HG02885 (cell line): ENCODE results near the gene IMMT.
A peak's percentile ranks its signal among the peaks of the same experiment; 100 is the strongest.

ENCODE experiments used
- ATAC-seq: cut with Tn5 transposase; IDR thresholded peaks from one replicate; pipeline ENCODE4 v1.9.1; 2021; ENCODE audit warnings: mild to moderate bottlenecking; ENCODE audit not compliant: unreplicated experiment, poor library complexity

The IMMT gene

DNA sequence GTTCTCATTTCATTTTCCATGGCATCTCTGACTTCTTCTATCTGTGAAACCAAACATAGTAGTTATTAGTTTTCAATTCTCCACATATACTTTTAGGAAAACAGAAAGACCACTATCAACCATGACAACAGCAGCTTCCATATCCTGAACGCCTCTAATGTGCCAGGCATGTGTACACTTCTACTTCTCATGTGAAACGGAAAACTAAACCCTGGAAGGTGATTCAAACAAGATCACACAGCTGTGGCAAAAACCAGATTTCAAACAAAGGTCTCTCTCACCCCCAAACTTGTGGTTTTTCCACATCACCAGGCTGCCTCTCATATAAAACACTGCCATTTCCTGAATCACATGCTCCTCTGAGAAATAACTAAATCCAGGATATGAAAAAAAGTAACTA is 47.5 kb downstream of the IMMT start:
- no peak for ATAC-seq

DNA sequence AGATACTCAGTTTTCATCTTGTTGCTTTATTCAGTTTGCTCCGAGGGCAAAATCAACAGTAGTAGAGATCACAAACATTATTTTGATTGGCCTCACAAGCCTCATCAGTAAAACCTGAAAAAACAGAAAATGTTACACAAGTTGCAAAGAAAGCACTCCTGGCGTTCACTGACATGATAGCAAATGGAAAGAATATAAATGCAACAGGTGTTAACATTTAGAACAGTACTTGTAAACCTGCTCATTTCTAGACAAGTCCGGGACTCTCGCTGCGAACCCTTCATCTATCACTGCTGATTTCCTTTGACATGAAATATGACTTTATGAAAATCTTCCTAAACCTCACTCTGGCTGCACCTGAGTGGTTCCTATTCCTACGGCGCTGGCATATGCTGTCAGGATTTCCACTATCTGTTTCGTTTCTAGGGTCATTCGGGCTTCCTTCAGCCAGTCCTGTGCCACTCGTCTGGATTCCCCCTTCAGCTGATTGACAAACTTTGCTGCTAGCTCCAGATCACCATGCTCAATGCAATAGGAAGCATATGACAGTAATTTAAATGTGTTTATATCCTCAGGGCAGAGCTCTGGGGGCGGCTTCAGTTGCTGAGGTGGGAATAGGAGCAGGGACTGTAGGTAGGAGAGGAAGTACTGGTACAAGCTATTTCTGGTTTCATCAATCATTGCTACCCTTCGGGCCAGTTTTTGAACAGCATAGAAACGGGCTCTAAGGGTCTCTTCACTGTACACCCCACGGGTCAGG is 51.2 kb downstream of the IMMT start:
- no peak for ATAC-seq

DNA sequence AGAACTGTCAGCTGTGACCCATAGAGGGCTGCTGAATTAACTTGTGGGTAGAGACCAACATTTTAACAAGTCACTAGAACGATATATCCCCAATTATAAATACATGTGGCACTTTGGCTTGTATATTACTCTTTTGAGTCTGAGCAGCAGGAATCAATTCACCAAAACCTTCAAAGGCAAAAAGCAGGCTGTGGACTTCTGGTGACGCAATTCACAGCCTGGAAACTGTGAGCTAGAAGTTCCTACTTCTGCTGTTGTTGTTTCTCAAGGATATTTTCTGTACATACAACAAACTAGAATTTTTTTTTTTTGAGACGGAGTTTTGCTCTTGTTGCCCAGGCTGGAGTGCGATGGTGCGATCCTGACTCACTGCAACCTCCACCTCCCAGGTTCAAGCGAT is 52.0 kb downstream of the IMMT start:
- ATAC-seq: no peak

DNA sequence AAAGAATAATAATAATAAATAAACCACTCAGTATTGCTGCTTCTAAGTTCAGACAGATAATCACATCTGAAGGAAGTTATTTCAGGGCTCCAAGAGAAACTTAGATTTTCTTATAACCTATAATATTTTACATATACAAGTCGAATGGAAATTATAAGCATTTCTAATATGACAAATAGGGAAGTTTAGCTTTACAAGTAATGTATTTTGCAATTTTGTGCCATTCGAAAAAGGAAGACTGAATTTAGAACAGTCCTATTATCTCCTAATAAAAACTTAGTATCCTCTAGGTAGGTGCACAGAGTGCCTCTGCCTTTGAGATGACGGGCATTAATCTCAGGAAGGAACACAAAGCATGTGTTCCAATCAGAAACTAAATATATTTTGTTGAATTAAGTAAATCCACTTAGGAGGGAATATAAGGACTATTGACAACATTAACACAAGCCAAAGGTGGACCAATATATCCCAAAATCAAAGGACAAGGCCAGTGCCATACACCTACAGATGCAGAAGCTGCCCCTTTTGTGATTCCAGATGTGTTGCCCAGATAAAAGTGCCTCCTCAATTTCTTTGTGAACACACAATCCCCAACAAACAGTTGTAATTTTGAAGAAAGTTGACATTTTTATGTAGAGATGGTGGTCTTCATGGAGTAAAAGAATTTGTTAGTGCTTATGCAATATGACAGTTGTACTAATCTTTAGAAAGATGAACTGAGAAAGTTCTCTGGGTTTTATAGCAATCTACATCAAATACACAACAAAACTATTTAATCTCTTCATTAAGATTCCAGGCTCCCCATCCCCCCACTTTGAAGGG is 52.6 kb downstream of the IMMT start:
- no peak for ATAC-seq

DNA sequence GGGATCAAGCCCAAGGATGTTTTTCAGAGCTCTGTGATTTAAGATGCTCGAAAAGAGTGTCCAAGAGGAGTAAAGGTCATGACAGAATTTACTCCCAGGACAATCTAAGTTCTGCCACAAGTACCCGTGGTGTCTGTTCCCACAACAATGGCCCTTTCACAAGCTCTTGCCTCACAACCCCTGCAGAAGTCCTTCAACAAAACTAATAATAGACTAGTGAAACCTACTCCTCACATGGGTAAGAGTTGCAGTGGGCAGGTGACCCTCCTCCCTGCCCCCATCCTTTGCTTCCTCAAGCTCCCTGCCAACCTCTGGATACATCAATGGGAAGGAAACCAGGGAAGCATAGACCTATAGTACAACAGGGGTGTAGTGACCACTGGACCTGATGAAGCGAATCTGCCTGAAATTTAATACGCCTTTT is 54.3 kb downstream of the IMMT start:
- ATAC-seq: no peak

DNA sequence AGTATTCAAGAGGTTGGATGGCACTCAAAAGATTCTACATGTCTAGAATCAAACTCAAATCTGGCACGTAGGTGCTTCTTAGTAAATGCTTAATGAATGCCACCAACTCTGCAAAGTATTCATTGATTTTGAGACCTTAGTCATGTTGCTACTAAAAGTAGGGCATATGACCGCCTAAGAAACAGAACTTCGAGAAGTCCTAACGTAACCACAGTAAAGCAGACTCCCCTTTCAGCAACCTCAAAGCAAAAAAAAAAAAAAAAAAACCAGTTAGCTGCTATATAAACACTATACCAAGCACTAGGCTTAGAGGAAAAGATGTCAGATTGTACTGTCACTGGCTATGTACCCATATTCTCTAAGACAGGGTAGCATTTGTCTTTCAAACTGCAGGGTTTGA is 55.3 kb downstream of the IMMT start:
- ATAC-seq: no peak

DNA sequence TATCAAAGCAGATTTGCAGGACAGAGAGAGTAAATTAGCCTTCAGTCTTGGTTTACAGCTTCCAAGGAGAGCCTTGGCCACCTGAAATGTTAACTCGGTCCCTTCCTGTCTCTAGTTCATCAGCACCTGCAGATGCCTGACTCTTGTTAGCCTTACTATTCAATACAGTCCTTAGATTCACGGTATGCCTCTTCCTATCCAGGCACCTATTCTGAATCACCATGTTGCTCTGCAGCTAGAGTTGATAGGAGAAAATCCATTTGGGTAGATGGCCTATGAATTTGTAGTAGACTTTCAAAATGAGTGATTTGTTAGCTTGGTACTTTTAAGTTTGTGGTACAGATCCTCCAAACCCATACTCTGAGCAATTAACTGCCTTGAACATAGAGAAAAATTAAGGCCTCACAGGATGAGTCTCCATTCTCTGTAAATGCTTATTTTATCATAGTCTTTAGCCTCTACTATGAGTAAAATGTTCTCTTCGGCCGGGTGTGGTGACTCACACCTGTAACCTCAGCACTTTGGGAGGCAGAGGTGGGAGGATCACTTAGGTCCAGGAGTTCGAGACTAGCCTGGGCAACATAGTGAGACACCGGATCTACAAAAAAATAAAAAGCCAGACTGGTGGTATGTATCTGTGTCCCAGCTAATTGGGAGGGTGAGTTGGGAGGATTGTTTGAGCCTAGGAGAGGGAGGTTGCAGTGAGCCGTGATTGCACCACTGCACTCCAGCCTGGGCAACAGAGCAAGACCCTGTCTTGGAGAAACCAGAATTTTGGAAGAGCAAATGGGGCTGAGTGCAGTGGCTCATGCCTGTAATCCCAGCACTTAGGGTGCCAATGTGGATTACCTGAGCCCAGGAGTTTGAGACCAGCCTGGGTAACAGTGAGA is 56.3 kb downstream of the IMMT start:
- no peak for ATAC-seq

DNA sequence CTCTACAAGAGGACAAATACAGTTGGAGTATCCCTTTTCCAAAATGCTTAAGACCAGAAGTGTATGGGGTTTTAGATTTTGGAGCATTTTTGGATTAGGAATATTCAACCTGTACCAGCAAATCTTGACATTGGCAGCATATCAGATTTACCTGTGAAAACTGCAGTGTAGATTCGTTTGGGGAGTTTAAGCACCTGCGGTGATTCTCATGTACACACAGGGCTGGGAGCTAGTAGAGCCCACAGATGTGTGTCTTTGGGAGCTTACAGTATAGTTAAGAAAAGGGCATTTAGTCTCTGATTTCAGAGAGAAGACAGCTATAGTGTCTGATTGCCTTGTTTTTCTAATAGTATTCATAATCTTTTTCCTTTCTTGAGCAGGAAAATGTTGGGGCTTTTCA is 59.1 kb downstream of the IMMT start:
- ATAC-seq: no peak

DNA sequence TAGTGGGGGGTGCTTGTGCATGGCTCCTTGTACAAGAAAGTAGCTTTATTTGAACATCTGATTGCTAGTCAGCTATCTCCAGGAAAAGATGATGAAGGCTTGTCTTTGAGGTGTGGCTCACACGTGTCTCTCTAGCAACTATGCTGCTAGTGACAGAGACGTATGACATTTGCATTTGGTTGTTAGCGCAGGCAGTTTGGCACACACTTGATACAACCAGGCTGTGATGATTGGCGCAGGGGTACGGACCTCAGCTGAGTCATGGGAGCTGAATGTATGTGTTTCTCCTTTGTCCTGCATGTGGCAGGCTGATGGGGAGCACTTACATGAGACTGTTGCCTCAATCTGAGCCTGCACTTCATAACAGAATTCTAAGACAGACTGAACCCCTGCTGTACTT is 59.6 kb downstream of the IMMT start:
- ATAC-seq: no peak

DNA sequence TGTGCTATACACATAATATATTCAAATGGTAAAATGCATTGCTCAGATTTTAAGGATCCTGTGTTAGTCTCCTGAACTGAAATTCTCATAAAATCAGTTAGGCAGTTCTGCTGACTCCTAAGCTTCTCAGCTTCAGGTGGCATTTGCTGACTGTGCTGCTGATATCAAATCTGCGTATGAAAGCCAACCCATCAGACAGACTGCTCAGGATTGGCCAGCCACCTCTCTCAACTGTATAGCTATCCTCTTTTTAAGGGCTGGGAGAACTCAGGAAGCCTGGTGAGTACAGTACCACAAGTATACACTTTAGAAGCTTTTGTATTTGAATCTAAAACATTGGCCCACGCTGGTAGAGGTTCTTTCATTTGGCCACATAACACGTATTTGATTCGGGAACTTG is 60.6 kb downstream of the IMMT start:
- ATAC-seq: no peak

DNA sequence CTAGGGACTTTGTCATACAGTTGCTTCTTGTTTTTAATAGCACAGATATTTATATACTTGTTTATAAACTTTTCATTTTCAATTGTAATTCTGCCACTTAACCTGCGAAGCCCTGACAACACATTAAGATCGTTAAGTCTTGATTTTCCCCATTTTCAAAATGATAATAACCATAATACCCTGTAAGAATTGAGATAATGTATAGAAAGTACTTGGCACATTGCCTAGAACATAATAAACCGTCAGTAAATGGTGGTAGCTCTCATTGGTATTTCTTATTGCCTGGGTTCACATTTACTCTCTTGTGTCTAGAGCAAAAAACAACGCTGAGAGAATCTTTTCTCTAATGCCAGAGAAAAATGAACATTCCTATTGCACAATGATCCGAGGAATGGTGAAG is 70.6 kb downstream of the IMMT start:
- no peak for ATAC-seq

DNA sequence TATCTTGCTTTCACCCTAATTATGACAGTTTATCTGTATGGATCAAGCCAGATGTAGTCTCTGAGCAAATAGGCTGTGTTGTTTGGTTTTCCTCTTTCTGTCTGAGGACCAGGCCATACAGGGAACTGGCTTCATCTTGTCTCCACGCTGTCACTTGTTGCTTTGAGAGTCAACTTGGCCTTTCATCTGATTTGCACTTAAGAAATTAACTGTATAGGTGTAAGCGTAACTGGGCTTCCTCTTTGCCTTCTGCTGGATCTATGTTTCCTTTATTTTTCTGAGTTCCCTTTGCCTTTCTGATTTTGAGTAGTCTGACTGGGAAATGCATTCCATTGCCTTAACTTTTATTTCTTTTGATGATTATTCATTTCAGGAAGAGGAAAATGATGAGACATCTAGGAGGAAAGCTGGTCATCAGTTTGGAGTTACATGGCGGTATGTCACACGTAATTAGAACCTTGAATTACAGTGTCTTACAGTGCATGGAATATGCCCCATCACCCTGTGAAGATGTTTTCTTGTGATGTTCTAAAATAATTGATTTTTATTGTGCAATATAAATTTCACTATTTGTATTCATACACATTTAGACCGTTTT is 71.8 kb downstream of the IMMT start:
- ATAC-seq: no peak

DNA sequence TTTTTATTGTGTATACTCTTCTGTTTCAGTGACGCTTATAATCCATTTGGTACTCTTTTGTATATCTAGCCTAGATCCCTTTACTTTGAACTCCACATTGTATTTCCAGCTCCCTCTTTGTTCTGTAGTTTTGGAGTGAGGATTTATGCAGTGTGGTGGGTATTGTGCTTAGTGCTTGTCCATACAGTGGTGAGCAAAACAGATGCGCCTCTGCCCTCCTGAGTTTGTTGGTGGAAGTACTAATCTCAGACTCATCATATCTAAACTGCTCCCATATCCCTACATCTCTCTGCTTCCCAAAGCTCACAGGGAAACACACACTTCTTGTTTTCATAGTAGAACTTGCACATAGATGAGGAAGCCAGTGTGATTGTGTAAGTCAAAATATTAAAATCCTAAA is 77.1 kb downstream of the IMMT start:
- no peak for ATAC-seq

DNA sequence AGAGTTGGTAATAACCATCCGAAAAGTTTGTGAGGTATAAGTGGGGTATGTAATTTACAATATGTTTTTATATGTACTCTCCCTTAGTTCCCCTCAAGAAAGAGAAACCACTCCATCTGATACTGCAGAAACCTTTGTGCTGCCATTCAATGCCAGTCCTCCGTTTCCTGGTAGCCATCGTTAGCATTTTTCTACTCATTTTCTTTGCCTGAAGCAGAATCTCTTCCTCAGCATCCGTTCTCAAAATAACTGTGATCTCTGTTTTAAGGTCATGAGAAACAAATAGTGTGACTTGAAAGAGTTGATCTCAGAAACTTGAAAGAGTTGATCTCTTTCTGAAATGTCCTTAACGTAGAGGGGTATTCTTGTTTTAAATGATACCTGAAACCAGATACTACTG is 88.2 kb downstream of the IMMT start:
- ATAC-seq: no peak

DNA sequence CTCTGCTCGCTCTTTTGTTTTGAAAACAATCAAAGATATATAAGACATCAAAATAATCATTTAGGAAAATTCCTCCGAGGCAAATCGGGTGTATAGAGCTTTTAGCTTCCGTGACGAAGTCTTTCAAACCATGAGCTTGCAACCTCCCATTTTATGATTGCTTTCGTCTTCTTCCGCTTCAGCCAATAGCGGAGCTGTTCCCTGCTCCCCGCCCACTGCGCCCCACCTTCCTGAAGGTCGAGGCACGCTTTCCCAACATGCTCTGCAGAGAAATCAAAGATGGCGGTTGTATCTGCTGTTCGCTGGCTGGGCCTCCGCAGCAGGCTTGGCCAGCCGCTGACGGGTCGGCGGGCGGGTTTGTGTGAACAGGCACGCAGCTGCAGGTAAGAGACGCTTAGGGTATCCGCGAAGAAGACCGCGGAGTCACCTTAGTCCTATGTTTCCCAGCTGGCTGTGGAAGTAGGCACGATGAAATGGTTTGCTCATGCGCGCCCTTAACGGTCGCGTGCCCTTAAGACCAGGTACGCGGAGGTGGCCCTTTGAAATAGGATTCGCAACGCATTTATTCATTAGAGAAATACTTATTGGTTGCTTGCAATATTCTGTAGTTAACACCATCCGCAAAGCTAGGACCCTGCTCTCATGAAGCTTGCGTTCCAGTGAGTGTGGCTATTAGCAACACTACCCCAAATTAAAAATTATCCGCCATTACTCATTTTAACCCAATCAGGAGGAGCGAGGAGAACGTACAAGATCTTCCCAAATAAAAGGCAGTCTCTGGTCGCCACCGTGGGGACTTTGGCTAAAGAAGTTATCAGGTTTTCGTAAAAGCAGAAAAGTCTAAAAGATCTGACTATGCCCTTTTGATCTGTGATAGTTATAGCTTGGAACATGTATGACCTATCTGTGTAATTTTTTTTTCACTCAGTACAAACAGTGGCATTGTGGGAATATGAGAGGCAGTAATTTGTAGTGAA is 89.0 kb downstream of the IMMT start, which contains the start of gene PTCD3:
Gene PTCD3 (plus strand): TSS at position 267 of the 977 bp plus-strand sequence. CDS start 13 bp downstream, at position 280.
- peak; percentile 91 for ATAC-seq

DNA sequence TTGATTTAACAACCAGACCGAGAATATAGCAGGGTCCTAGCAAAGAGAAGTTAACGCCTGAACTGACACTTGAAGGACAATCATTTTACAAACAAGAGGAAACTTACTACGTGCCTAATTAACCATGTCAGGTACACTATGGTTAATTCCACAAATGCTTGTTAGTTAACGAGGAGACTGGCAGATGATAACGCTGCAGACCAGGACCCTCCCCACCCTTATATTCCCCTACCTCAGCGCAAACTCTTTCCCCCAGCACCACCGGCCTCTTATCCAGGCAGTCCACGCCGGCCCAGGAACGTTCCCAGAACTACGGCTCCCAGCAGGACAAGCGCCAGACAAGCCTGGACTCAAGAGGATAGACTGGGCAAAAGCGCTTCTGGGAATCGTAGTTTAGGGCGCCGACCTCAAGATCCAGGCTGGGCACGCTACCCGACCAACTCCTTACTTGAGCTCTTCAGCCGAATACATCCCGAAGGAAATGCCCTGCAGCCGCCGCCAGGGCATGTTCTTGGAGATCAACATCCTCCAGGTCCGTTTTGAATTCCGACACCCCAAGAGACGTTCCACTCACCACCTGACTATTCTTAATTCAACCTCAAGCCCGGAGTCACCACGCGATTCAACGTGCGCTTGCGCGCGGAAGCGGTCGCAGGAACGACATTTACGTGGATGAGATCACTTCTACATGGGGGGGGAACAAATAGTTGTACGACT is 89.9 kb downstream of the IMMT start, which contains the start of gene POLR1A:
Gene POLR1A (minus strand): TSS at position 635 of the 717 bp plus-strand sequence. CDS start 110 bp downstream, at position 525.
- ATAC-seq: peak; percentile 71

DNA sequence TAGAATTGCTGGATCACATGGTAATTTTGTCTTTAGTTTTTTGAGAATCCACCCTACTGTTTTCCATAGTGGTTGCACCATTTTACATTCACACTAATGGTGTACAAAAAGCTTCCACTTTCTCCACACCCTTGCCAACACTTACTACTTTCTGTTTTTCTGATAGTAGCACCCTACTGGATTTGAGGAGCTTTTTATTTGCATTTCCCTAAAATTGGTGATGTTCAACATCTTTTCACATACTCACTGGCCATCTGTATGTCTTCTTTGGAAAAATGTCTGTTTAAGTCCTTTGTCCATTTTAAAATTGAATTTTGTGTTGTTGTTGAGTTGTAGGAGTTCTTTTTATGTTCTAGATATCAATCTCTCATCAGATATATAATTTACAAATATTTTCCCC is 93.1 kb downstream of the IMMT start:
- ATAC-seq: no peak

DNA sequence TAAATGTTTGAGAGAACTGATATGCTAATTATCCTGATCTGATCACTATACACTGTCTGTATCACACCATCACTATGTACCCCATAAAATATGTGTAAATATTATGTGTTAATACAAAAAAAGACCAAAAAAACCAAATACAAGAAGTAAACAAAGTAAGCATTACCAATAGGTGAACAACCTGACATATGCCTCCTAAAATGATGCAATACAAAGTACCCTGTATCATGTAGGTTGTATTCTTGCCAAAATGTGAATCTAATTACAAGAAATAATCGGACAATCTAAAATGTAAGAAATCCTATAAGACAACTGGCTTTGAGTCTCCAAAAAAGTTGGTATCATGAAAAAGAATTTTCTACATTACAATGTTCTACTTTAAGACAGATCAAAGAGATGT is 97.3 kb downstream of the IMMT start:
- no peak for ATAC-seq
